K562 (cell line): ENCODE data around the gene PHKA2. TPM values are rescaled to one million over a fixed set of nuclear protein-coding genes. Genes with fewer than 3 reads are reported as not detected.

Experiments used
- polyA plus RNA-seq, 8 experiments: library from polyadenylated mRNA; depleted of rRNA in 4 of 8; stranded (reverse) in 5 of 8; unstranded in 3 of 8; fragments of >200 nt; fragmentation: Nextera tagmentation in 2 of 8; fragmentation: Illumina TruSeq in 1 of 8; extraction: Ambion mirVana in 2 of 8; extraction: Trizol in 1 of 8; gene quantifications; 2 replicates each; pipeline versions ENCODE4 v1.2.1 to v1.2.3, GENCODE V29; 2011 to 2014; ENCODE audit warnings: inconsistent platforms in 1 of 8, missing spikeins in 1 of 8
- small RNA-seq: library from RNA; depleted of rRNA; stranded (forward); fragments of <200 nt; gene quantifications from one replicate; pipeline ENCODE3, GENCODE V24; 2014
- total RNA-seq, 7 experiments: library from RNA; depleted of rRNA in 6 of 7; stranded (reverse); fragments of >200 nt in 6 of 7; fragmentation: Illumina TruSeq in 2 of 7; extraction: Trizol in 2 of 7; gene quantifications; 2 replicates each; pipeline versions ENCODE4 v1.2.1 to v1.2.3, GENCODE V29; 2011 to 2021; ENCODE audit warnings: low replicate concordance in 1 of 7

The PHKA2 gene
- total and polyA plus RNA-seq, 9 of the 15 experiments (the other 6 are each of a cell fraction or from before 2014, with no cell fraction given): 2.8 to 33.1 (median 20.3) TPM

Small RNA genes lying within 50 kb of the gene (small RNA-seq; reads per million reads assigned to genes)
- not detected for gene RN7SL48P

Other genes starting within 250 kb of the PHKA2 start
- not detected in 2 replicates for gene ADGRG2, start 138.4 kb upstream of the PHKA2 start, total RNA-seq (2014; rRNA removed)
- gene ADGRG2, start 138.4 kb upstream of the PHKA2 start, total RNA-seq (2014; rRNA removed; fragmentation: Illumina TruSeq; extraction: Trizol): not detected in 2 replicates
- not detected in 2 replicates for gene ADGRG2, start 138.4 kb upstream of the PHKA2 start, total RNA-seq (2015; rRNA removed; fragmentation: Illumina TruSeq; extraction: Trizol)
- 0.04 TPM in 1 of 2 replicates, not detected in the other for gene ADGRG2, start 138.4 kb upstream of the PHKA2 start, total RNA-seq (2021)
- not detected in 2 replicates for gene ADGRG2, start 138.4 kb upstream of the PHKA2 start, polyA plus RNA-seq (2011; rRNA removed)
- gene ADGRG2, start 138.4 kb upstream of the PHKA2 start, polyA plus RNA-seq (2014; fragmentation: Illumina TruSeq; extraction: Trizol): not detected in 2 replicates
- gene ADGRG2, start 138.4 kb upstream of the PHKA2 start, polyA plus RNA-seq (2014; fragmentation: Nextera tagmentation; extraction: Ambion mirVana): under 1 TPM in 1 of 2 experiments, not detected in 1; 0.03 TPM
- gene ADGRG2, start 138.4 kb upstream of the PHKA2 start, polyA plus RNA-seq (2014; rRNA removed): not detected in 2 replicates